B cell (primary cell): Measurements from ENCODE around the gene RERG. TPM values are rescaled to one million over a fixed set of nuclear protein-coding genes. Genes with fewer than 3 reads are reported as not detected.

Source experiments
- ATAC-seq: fragments of 200-7000 bp; cut with Tn5 transposase; one replicate; pipeline ENCODE4 v1.10.0; 2021; ENCODE audit warnings: low read depth, mild to moderate bottlenecking, moderate number of reproducible peaks, moderate library complexity
- CTCF ChIA-PET: fragments of 350-600 bp; sonication (Branson Sonifier 250); formaldehyde crosslinking; loops from one replicate; lab custom pipeline; 2021; ENCODE audit warnings: antibody characterized with exemption, inconsistent platforms; lab: Charles Lee
- POLR2A ChIA-PET: fragments of 350-600 bp; sonication (Branson Sonifier 250); formaldehyde crosslinking; loops from one replicate; lab custom pipeline; 2021; ENCODE audit warnings: antibody characterized with exemption; lab: Charles Lee
- DNase-seq: peaks from one replicate; pipeline ENCODE4 v3.0.0; 2013
- H2AFZ ChIP-seq: 2 replicates; pipeline ENCODE4 v1.6.1; 2012; ENCODE audit warnings: mild to moderate bottlenecking, low read depth, low read length; ENCODE audit not compliant: insufficient read depth, poor library complexity, severe bottlenecking
- H3K27ac ChIP-seq, 2 donors: 1 replicate in 1 of 2; 2 replicates in 1 of 2; pipeline ENCODE4 v1.5.1; 2012 to 2013; ENCODE audit warnings: low read length in 2 of 2, mild to moderate bottlenecking in 2 of 2, moderate library complexity in 1 of 2
- H3K27me3 ChIP-seq, 4 experiments: fragments of 200-600 bp in 1 of 4; sonication (generic) in 1 of 4; replicated peaks in 1 of 4; 1 replicate in 2 of 4; 2 replicates in 2 of 4; pipeline versions ENCODE4 v1.6.1 to v1.7.0; 2013 to 2016; ENCODE audit warnings: low read length in 3 of 4, mild to moderate bottlenecking in 2 of 4, mixed read lengths in 1 of 4, moderate library complexity in 1 of 4; ENCODE audit not compliant: insufficient read depth in 4 of 4, control insufficient read depth in 3 of 4; ENCODE audit errors: control extremely low read depth in 1 of 4
- H3K36me3 ChIP-seq, 2 experiments: replicated peaks in 1 of 2; 1 replicate in 1 of 2; 2 replicates in 1 of 2; pipeline versions ENCODE4 v1.6.1 to v1.7.1; 2013; ENCODE audit warnings: low read length in 1 of 2; ENCODE audit not compliant: insufficient read depth in 2 of 2, control insufficient read depth in 1 of 2; ENCODE audit errors: control extremely low read depth in 1 of 2, extremely low read depth in 1 of 2
- H3K4me1 ChIP-seq, 2 donors: fragments of 200-600 bp in 1 of 2; sonication (generic) in 1 of 2; 1 replicate in 1 of 2; 2 replicates in 1 of 2; pipeline versions ENCODE4 v1.5.1 to v1.6.1; 2013 to 2017; ENCODE audit warnings: low read length in 2 of 2; ENCODE audit not compliant: control insufficient read depth in 2 of 2, insufficient read depth in 2 of 2
- H3K4me2 ChIP-seq: replicated peaks from 2 replicates; pipeline ENCODE3; 2012; ENCODE audit warnings: mild to moderate bottlenecking, low read depth, low read length; ENCODE audit not compliant: poor library complexity, severe bottlenecking
- H3K4me3 ChIP-seq, 5 experiments: fragments of 200-600 bp in 1 of 5; sonication (generic) in 1 of 5; 1 replicate in 3 of 5; 2 replicates in 2 of 5; pipeline versions ENCODE4 v1.5.1 to v1.7.0; 2011 to 2016; ENCODE audit warnings: low read length in 4 of 5, mild to moderate bottlenecking in 4 of 5, low read depth in 2 of 5, control low read depth in 1 of 5, moderate library complexity in 1 of 5; ENCODE audit not compliant: insufficient read depth in 1 of 5; ENCODE audit errors: control extremely low read depth in 1 of 5, extremely low read depth in 1 of 5
- H3K79me2 ChIP-seq: fragments of 200-600 bp; sonication (generic); one replicate; pipeline ENCODE4 v1.6.0; 2016; ENCODE audit warnings: low read length; ENCODE audit not compliant: control insufficient read depth, insufficient read depth
- H3K9ac ChIP-seq: fragments of 200-600 bp; sonication (generic); 2 replicates; pipeline ENCODE4 v1.6.1; 2017; ENCODE audit warnings: mild to moderate bottlenecking, low read length, moderate library complexity
- H3K9me3 ChIP-seq, 3 donors: one replicate each; pipeline versions ENCODE4 v1.6.1 to v1.7.1; 2013; ENCODE audit warnings: low read length in 2 of 3; ENCODE audit not compliant: control insufficient read depth in 2 of 3, insufficient read depth in 1 of 3; ENCODE audit errors: control extremely low read depth in 1 of 3
- H4K20me1 ChIP-seq: 2 replicates; pipeline ENCODE4 v1.6.0; 2012; ENCODE audit warnings: mild to moderate bottlenecking, low read length; ENCODE audit not compliant: insufficient read depth, control insufficient read depth, poor library complexity, severe bottlenecking
- H3K27ac Mint-ChIP-seq: one replicate; pipeline ENCODE4 v1.8.0; 2021; ENCODE audit warnings: mixed read lengths
- H3K27me3 Mint-ChIP-seq: one replicate; pipeline ENCODE4 v1.8.0; 2021; ENCODE audit warnings: mixed read lengths
- H3K4me1 Mint-ChIP-seq: one replicate; pipeline ENCODE4 v1.8.0; 2021; ENCODE audit warnings: mixed read lengths
- H3K4me3 Mint-ChIP-seq: one replicate; pipeline ENCODE4 v1.8.0; 2021; ENCODE audit warnings: mixed read lengths
- H3K9me3 Mint-ChIP-seq: one replicate; pipeline ENCODE4 v1.8.0; 2022; ENCODE audit warnings: mixed read lengths; ENCODE audit not compliant: insufficient read depth
- EZH2 ChIP-seq: IDR thresholded peaks from 2 replicates; pipeline ENCODE4 v1.6.1; 2012; ENCODE audit warnings: borderline replicate concordance, low read depth, mild to moderate bottlenecking, moderate library complexity, low read length; ENCODE audit not compliant: insufficient read depth, poor library complexity, severe bottlenecking
- WGBS: methylation state at CpG from one replicate; pipeline ENCODE4 v1.1.5; 2013; ENCODE audit warnings: missing lambda C conversion rate; ENCODE audit not compliant: insufficient coverage; 5-methylcytosine and 5-hydroxymethylcytosine counted together
- intact Hi-C: fragments of 100-400 bp; cut with micrococcal nuclease; formaldehyde crosslinking; loops from one replicate; pipeline ENCODE4 v1.10.0; 2022
- polyA plus RNA-seq: library from polyadenylated mRNA; depleted of rRNA; stranded (reverse); fragments of >200 nt; gene quantifications from 2 replicates; pipeline ENCODE4 v1.2.3, GENCODE V29; 2012
- total RNA-seq, 2 donors: library from RNA; stranded (reverse); fragments of 120-200 nt in 1 of 2; gene quantifications; 1 replicate in 1 of 2; 2 replicates in 1 of 2; pipeline versions ENCODE4 v1.2.3 to v1.2.4, GENCODE V29; 2013 to 2022
- TF ChIP-seq, protein P1 (sequence below): fragments of 200-600 bp; IDR thresholded peaks from one replicate; pipeline ENCODE4 v1.8.0; 2022; ENCODE audit warnings: antibody characterized with exemption, mild to moderate bottlenecking

The RERG gene
- total and polyA plus RNA-seq, 2 donors (not counting 1 experiment from before 2014, with no cell fraction given), result not detected

DNA sequence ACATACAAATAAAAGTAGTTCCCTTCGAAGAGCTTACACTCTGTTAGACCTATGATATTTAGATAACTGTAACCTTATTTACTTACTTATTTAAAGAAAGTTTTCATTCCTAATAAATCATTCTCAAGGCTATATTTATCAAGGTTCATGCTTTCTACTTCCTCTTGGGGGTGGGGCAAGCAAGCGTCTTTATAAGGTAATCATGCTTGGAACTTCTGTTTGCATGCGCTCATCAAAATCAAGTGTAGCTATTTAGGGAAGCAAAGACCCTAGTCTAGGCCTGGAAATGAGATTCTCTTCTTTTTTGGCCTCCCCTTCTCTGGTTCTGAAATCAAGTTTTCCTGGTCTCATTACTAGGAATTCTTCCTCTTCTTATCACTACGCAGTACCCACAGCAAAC is 766 bp downstream of the RERG start:
- Mint-ChIP-seq H3K27ac (no peak overlapping the region), H3K4me1 (peaks cover 14% of the 10 kb centered on the region), H3K27me3 (peaks cover 41% of the 10 kb centered on the region), H3K9me3 (no peaks in the 10 kb centered on the region), H3K4me3 (peak overlapping the region; percentile 79)
- H3K9me3 ChIP-seq, result no peaks in the 10 kb centered on the region
- no peak overlapping the region for H3K4me2 ChIP-seq
- POLR2A ChIA-PET, result no interaction called here
- no peak overlapping the region for H3K9ac ChIP-seq
- WGBS, result no CpG with 5 or more reads among the region's 4 CpGs
- intact Hi-C loops, result loop anchor here (5.0 kb wide), 1 partner anchor 588 kb away; no protein-coding TSS in a partner anchor
- DNase-seq (no peak), ATAC-seq (no peak)
- H4K20me1 ChIP-seq, result no peaks in the 10 kb centered on the region
- H3K4me3 ChIP-seq, result no peak overlapping the region
- H3K4me1 ChIP-seq, result peaks cover 11 to 16% of the 10 kb centered on the region in 2 donors
- no peak for TF ChIP-seq EZH2
- TF ChIP-seq, protein P1, sequence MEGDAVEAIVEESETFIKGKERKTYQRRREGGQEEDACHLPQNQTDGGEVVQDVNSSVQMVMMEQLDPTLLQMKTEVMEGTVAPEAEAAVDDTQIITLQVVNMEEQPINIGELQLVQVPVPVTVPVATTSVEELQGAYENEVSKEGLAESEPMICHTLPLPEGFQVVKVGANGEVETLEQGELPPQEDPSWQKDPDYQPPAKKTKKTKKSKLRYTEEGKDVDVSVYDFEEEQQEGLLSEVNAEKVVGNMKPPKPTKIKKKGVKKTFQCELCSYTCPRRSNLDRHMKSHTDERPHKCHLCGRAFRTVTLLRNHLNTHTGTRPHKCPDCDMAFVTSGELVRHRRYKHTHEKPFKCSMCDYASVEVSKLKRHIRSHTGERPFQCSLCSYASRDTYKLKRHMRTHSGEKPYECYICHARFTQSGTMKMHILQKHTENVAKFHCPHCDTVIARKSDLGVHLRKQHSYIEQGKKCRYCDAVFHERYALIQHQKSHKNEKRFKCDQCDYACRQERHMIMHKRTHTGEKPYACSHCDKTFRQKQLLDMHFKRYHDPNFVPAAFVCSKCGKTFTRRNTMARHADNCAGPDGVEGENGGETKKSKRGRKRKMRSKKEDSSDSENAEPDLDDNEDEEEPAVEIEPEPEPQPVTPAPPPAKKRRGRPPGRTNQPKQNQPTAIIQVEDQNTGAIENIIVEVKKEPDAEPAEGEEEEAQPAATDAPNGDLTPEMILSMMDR, result no peak
- H3K36me3 ChIP-seq, result no peaks in the 10 kb centered on the region
- no peak overlapping the region for H3K27ac ChIP-seq
- no peaks in the 10 kb centered on the region for H3K79me2 ChIP-seq
- H3K27me3 ChIP-seq, result peaks cover 0 to 37% (median 32%) of the 10 kb centered on the region in 4 experiments
- CTCF ChIA-PET, result interaction anchor here (1.0 to 2.8 kb wide), 20 partner anchors 8 to 497 kb away, joined by 3 to 20 read pairs (median 5); no protein-coding TSS in a partner anchor
- H2AFZ ChIP-seq, result peak overlapping the region; percentile 72

DNA sequence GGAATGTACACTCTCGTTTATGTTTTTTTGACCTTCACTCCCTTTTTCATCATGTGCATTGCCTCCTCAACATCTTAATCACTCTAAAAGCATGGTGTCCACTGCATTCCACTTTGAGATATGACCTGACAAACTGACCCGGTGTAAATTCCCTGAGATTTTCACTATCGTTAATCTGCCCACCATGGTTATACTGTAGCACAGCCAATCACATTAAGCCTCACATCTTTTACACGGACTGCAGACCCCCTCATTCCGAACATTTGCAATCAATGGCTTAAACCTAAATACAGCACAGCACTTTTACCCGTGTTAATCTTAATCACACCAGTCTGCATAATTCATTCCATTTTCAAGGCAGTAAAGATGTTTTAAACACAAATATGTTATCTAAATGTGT is 2.4 kb downstream of the RERG start:
- H3K4me3 Mint-ChIP-seq, result no peak overlapping the region
- no peak overlapping the region for H3K27ac Mint-ChIP-seq
- Histone ChIP-seq H3K27me3 (peaks cover 0 to 32% (median 26%) of the 10 kb centered on the region in 4 experiments), H3K27ac (no peak overlapping the region), H3K9me3 (no peaks in the 10 kb centered on the region), H3K4me3 (no peak overlapping the region), H2AFZ (no peak overlapping the region), H3K4me2 (no peak overlapping the region), H3K4me1 (peaks cover 11 to 16% of the 10 kb centered on the region in 2 donors), H3K9ac (no peak overlapping the region), H3K36me3 (no peaks in the 10 kb centered on the region), H3K79me2 (no peaks in the 10 kb centered on the region), H4K20me1 (no peaks in the 10 kb centered on the region)
- ATAC-seq, result no peak
- CTCF ChIA-PET, result no interaction called here
- peaks cover 14% of the 10 kb centered on the region for H3K4me1 Mint-ChIP-seq
- no peak for DNase-seq
- WGBS, result 92% methylated on average over 4 of the region's 6 CpGs
- H3K9me3 Mint-ChIP-seq, result no peaks in the 10 kb centered on the region
- peaks cover 31% of the 10 kb centered on the region for H3K27me3 Mint-ChIP-seq
- no peak for TF ChIP-seq EZH2
- TF ChIP-seq, protein P1, result no peak
- POLR2A ChIA-PET, result no interaction called here
- intact Hi-C loops, result loop anchor here (5.0 kb wide), 1 partner anchor 221 kb away; no protein-coding TSS in a partner anchor
